GM15510 (cell line): ENCODE data around the gene PABPC3.

Experiments used
- POLR2A ChIP-seq: IDR thresholded peaks from 3 replicates; pipeline ENCODE4 v1.6.1; 2011; ENCODE audit warnings: borderline replicate concordance; ENCODE audit not compliant: insufficient read length; ENCODE audit errors: extremely low read depth

Gene PABPC3

DNA sequence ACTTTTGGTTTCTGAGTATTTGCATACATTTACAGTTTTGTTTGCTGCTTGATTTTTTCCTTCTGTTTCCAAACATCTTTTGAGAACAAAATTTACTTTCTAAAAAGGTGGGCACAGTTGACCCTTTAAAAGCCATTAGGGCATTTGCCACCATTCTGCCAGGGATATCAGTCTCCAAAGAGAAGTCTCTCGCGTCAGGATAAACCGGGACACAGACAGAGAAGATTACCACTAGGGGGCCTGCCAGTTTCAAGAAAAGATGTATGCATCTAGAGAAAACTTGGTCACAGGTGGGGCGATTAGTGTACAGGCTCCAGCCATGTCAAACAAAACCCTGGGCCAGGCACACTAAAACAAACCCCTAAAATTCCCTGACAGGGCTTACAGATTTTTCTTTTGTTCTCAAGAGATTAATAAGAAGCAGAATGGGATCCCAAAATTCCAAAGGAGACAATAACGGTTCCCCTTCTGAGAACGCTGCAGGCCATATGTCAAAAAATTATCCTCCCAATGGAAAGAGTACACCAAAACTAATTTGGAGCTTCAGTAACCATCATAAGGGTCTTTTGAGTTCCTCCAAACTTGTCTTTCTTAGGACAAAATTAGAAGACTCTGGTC, 10.7 kb upstream of the PABPC3 start:
- no peak for TF ChIP-seq POLR2A

DNA sequence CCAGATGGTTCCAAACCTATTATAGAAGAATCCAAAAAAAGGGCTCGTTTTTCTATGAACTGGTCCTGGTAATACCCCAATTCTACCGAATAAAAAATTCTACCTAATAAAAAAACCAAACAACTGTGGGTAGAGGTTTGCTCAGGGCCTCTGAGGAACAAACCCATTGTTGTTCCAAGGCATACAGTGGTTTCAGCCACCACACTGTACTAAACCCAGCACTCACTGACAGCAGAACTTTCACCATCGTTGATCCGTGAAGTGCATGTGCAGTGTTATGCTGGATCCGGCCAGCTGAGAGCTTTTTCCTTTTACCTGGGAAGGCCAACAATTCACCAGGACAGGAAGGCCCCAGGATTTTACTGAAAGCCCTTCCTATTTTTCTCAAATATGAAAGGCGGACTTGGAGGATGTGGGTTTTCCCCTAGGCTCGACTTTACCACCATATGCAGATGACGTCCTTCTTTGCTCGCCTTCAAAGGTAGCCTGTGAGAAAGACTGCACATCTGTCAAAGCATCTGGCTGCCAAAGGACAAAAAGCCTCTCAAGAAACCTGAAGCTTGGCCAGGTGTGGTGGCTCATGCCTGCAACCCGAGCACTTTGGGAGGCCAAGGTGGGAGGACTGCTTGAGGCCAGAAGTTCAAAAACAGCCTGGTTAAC, 7.2 kb upstream of the PABPC3 start:
- TF ChIP-seq POLR2A, result no peak

DNA sequence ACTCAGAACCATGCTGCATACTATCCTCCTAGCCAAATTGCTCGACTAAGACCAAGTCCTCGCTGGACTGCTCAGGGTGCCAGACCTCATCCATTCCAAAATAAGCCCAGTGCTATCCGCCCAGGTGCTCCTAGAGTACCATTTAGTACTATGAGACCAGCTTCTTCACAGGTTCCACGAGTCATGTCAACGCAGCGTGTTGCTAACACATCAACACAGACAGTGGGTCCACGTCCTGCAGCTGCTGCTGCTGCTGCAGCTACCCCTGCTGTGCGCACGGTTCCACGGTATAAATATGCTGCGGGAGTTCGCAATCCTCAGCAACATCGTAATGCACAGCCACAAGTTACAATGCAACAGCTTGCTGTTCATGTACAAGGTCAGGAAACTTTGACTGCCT, 1.5 kb downstream of the PABPC3 start:
- no peak for TF ChIP-seq POLR2A

DNA sequence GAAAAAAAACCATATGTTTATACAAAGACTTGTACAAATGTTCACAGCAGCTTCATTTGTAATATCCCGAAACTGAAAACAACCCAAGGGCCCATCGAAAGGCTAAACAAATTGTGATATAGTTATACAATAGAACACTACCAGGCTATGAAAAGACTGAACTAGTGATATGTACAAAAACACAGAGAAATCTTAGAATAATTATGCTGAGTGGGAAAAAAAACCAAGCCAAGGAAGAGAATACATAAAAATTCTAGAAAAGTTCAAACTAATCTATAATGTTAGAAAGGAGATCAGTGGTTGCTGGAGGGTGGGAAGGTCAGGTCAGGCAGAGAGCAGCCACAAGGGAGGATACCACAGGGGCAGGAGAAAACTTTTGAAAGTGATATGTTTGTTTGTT, 7.8 kb downstream of the PABPC3 start:
- no peak for TF ChIP-seq POLR2A

DNA sequence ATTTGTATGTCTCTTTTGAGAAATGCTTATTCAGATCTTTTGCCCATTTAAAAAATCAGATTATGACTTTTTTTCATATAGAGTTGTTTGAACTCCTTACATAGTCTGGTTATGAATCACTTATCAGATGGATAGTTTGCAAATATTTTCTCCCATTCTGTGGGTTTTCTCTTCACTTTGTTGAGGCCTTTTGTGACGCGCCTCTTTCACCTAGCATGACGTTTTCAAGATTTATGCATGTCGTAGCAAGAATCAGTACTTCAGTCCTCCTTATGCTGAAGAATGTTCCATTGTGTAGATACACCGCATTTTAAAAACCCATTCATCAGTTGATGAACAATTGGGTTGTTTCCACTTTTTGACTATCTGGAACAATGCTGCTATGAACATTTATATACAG, 13.4 kb downstream of the PABPC3 start:
- no peak for TF ChIP-seq POLR2A

DNA sequence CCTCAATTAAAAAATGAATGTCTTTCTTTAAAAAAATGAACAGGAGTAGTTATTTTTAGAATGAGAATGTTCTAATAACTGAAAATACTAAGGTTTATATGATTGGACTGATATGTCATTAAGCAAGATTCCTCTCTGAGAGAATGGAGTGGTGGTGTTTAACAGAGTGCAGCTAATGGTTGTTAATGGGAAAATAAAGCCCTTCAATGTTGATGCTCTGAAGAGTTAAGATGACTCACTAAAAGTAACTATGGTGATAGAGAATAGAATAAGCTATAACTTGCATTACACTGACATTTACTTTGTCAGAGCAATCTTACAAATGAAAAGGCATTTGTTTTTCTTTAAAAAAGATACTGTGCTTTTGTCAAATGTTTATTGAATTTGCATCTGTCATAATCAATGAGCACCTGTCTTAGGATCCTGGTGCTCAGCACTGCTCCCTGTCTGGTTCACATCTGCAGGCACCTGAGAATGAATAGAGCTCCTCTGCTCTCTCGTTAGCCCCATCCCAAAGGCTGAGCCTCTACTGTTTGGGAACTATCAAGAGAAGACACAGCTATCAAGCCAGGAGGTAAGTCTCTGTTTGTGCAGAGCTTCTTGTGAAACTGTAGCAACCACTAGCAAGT, 15.1 kb downstream of the PABPC3 start:
- TF ChIP-seq POLR2A, result no peak

DNA sequence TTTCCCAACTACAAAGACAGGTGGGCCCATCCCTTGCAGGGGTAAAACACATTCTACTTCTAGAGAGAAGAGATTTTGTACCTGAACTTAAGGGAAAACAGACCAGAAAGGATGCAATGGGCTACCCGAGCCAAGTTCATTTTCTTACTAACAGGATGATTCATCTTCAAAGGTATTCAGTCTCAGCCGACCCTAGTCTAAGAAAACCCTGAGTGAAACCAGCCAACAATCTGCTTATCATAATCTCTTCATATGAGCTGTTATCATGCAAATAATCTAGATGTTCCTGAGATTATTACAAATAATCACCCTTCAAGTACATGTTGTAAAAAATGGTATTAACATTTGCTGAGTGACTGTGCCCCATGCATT, 15.6 kb downstream of the PABPC3 start:
- TF ChIP-seq POLR2A, result no peak

DNA sequence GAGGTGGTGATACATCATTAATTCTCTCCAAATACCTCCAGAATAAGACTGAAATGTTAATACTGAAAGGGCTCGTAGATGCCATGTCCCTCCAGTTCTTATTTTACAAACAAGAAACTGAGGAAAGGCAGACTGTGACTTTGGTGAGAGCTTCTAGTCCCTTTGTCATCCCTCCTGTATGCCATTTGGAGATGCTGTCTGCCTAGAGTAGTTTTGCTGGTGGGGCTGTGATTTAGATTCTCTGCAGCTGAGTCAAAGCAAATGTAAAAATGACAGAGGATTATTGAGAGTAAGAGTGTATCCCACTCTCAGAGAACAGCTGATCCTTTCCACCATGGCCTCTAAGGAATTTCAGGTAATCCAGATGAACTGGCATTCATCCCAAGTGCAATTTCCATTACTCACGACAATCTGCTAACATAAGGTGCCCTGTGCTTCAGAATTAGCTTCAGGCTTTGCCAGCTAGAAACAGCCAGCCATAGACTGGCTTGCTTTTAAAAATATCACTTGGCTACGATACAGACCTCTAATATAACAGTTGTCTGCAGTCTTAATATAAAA, 16.8 kb downstream of the PABPC3 start:
- TF ChIP-seq POLR2A, result no peak

DNA sequence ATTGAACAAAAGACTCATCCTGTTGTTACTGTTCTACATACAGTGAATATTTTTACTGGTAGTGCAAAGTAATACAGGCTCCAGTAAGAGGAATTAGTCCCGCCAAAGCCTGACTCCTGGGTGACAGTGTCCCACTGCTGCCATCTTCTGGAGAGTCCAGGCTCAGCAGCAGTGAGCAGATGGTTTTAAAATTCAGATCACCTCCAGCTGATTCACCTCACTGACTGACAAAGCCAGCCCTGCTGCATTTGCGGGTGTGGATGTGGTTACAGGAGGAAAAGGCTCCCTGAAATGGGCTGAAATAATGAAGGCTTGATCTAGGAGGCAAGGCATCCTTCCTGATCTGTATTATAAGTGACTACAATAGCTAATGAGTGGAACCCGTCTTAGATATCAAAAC, 18.3 kb downstream of the PABPC3 start:
- TF ChIP-seq POLR2A, result no peak

DNA sequence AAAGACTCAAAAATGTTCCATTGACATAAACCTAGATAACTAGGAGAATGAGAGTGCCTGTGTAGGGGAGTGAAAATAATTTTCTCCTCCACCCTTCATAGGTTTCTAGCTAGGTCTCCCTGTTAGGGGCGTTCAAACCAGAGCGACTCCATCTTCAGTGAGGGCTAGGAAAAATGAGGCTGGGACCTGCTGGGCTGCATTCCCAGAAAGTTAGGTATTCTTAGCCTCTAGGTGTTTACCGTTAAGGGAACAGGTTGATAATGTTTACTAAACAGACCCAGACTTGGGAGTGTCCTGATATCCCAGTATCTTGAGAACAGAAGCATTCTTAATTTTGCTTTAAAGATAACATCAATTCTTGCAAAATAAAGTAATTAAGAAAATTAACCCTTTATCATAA, 20.1 kb downstream of the PABPC3 start:
- TF ChIP-seq POLR2A, result no peak

DNA sequence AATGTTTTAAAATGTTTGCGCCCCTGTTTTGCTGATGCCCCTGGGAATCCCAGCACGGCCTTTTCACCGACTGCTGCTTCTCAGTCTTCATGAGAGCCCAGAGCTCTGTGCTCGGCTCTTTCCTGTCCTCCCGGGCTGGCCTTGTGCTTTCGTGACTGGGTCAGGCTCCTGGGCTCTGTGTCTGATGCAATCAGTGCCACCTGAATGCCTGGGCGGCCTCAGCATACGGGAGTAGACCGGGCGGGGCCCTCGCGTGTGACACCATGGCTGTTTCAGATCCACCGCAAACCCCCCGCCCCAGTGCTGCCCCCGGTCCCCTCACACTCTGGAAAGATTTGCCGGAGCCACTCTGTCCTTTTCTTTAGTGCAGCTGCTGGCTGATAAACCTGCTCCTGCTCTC, 21.4 kb downstream of the PABPC3 start:
- TF ChIP-seq POLR2A, result no peak

DNA sequence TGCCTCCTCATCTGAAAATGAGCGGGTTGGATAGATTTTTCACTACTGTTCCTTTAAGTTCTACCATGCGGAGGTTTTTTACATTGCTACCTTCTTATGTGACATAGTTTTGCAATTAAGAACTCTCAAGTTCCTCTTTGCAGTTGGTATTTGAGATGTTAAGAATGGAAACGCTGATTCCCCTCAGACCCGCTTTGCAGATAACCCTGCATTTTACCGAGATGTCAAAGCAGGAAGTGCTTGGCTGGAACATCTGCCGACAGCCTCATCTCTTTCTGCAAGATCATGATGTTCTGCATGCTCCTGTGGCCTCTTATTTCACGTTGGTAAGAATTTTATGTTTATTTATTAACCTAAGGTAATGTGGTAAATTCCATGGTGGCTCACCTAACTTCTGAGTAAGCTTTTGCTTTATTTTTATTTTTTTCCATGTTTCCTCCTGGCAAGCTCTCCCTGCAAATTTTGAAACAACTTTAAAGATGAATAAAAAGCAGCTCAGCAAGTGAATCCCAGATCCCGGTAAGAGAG, 22.5 kb downstream of the PABPC3 start:
- no peak for TF ChIP-seq POLR2A

DNA sequence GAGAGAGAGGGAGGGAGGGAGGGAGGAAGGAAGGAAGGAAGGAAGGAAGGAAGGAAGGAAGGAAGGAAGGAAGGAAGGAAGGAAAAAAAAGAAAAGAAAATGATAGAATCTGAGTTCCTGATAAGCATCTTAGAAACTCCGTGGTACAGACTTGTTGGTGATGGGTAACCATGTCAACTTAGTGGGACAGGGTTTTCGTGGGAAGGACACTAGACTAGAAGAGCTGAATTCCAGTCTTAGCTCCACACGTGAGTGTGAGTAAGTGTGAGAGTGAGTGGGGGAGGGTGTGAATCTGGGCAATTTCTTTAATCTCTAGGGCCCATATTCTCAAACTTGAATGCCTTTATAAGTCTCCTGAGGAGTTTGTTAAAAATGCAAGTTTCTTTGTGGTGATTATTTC, 35.0 kb downstream of the PABPC3 start:
- TF ChIP-seq POLR2A, result no peak

DNA sequence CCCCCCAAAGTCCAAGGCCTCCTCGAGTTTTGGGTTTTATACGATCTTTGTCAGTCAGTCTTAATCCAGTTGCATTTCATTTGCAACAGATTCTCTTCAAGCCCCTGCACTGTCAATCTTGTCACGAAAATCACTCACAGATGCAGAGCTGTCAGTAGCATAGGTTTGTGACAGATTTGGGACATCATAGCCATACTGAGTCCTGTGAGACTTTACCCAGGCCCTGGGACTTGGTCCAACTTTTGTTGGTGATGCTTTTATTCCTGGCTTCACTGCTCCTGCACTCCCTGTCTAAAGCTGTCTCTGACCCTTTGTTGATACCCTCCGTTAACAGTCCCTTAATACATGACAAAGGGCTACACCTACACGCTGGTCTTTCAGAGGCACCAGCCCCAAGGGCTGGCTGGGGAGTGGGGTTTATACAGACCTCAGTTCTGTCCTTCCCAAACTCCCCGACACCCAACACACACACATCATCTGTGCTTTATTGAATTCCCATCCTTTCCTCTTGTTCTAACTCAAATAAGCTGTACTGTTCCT, 36.0 kb downstream of the PABPC3 start:
- no peak for TF ChIP-seq POLR2A

DNA sequence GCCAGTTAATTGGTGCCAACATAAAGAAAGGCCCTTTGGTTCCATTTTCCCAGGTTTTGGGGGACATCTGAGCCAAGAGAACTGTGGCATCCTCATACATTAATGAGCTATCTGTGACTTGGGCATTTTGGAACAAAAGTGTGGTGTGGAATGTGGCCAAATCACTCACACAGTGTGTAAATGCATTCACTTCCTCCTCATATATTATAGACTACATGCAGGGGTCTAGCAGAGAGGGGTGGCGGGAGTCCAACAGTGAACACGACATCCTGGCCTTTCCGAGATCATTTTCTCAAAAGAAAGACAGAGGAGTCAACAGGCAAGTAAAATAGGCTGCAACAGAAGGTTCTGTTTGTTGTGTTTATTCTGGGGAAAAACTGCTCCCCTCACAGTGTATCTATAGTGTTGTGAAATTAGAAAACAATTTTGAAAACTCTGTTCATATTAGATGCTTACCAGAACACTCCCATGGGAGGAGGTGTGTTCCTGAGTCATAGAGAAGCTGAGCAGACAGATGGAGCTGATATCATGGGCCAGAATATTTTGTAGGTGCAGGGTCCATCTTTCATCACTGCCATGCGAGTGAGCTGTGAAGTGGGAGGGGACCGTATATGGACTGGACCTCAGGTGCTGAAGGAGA, 36.9 kb downstream of the PABPC3 start:
- TF ChIP-seq POLR2A, result no peak
